ENCODE results near the gene CHCHD3.

The CHCHD3 gene

GRCh38 chr7:132804849-132805485 is 276.9 kb downstream of the CHCHD3 start:
- DNase-seq: no peak
- H3K4me3 Mint-ChIP-seq: no peak overlapping the region

GRCh38 chr7:132800522-132800921 is 281.4 kb downstream of the CHCHD3 start:
- Mint-ChIP-seq H3K9me3 (no peaks in the 10 kb centered on the region), H3K36me3 (ENCODE audit: low read depth) (peaks cover 16% of the 10 kb centered on the region), H3K27ac (peak overlapping the region; percentile 77), H3K4me3 (no peak overlapping the region), H3K27me3 (ENCODE audit: low read depth, poor library complexity) (no peaks in the 10 kb centered on the region), H3K4me1 (no peaks in the 10 kb centered on the region)
- TF ChIP-seq CTCF (IDR thresholded peaks at IDR 0.05): no peak
- DNase-seq: no peak

More at GRCh38 chr7:132804849-132805485, 276.9 kb downstream of the CHCHD3 start:
- H3K27ac Mint-ChIP-seq: no peak overlapping the region
- no peaks in the 10 kb centered on the region for H3K27me3 Mint-ChIP-seq (ENCODE audit: low read depth, poor library complexity)
- H3K4me1 Mint-ChIP-seq: no peaks in the 10 kb centered on the region
- no peaks in the 10 kb centered on the region for H3K9me3 Mint-ChIP-seq
- no peaks in the 10 kb centered on the region for H3K36me3 Mint-ChIP-seq (ENCODE audit: low read depth)
- TF ChIP-seq CTCF (IDR thresholded peaks at IDR 0.05): no peak

GRCh38 chr7:132799081-132799413 is 282.8 kb downstream of the CHCHD3 start:
- no peak for DNase-seq
- Mint-ChIP-seq H3K27me3 (ENCODE audit: low read depth, poor library complexity) (no peaks in the 10 kb centered on the region), H3K4me3 (no peak overlapping the region), H3K9me3 (no peaks in the 10 kb centered on the region), H3K27ac (no peak overlapping the region), H3K4me1 (no peaks in the 10 kb centered on the region), H3K36me3 (ENCODE audit: low read depth) (peaks cover 22% of the 10 kb centered on the region)
- no peak for TF ChIP-seq CTCF (IDR thresholded peaks at IDR 0.05)

GRCh38 chr7:132797152-132797551 is 284.7 kb downstream of the CHCHD3 start:
- H3K4me3 Mint-ChIP-seq: no peak overlapping the region
- H3K27me3 Mint-ChIP-seq (ENCODE audit: low read depth, poor library complexity): no peaks in the 10 kb centered on the region
- TF ChIP-seq CTCF (IDR thresholded peaks at IDR 0.05): no peak
- H3K36me3 Mint-ChIP-seq (ENCODE audit: low read depth): peaks cover 31% of the 10 kb centered on the region
- no peaks in the 10 kb centered on the region for H3K9me3 Mint-ChIP-seq
- peak overlapping the region; percentile 72 for H3K27ac Mint-ChIP-seq
- DNase-seq: no peak
- H3K4me1 Mint-ChIP-seq: peaks cover 4% of the 10 kb centered on the region

- no peak for TF ChIP-seq CTCF (IDR thresholded peaks at IDR 0.05)
- Mint-ChIP-seq H3K27ac (no peak overlapping the region), H3K4me1 (peaks cover 11% of the 10 kb centered on the region), H3K27me3 (ENCODE audit: low read depth, poor library complexity) (peaks cover 3% of the 10 kb centered on the region), H3K9me3 (no peaks in the 10 kb centered on the region), H3K4me3 (no peak overlapping the region), H3K36me3 (ENCODE audit: low read depth) (peaks cover 43% of the 10 kb centered on the region)
- no peak for DNase-seq
These were observed 288.4 kb downstream of the CHCHD3 start for GRCh38 chr7:132793474-132793873.

GRCh38 chr7:132791036-132791435 is 290.9 kb downstream of the CHCHD3 start:
- no peak for DNase-seq
- Mint-ChIP-seq H3K36me3 (ENCODE audit: low read depth) (peaks cover 45% of the 10 kb centered on the region), H3K4me3 (no peak overlapping the region), H3K9me3 (no peaks in the 10 kb centered on the region), H3K4me1 (peaks cover 19% of the 10 kb centered on the region), H3K27ac (no peak overlapping the region), H3K27me3 (ENCODE audit: low read depth, poor library complexity) (peaks cover 3% of the 10 kb centered on the region)
- no peak for TF ChIP-seq CTCF (IDR thresholded peaks at IDR 0.05)
